Heart left ventricle (tissue), 16 donors: ENCODE measurements around the gene PEX13. TPM values are rescaled to one million over a fixed set of nuclear protein-coding genes. Genes with fewer than 3 reads are reported as not detected.

Experiments used
- ATAC-seq, 4 donors: fragments of 200-7000 bp; cut with Tn5 transposase; one replicate each; pipeline ENCODE4 v1.9.1; 2020 to 2022; ENCODE audit warnings: moderate library complexity in 4 of 4, mild to moderate bottlenecking in 3 of 4, moderate number of reproducible peaks in 1 of 4
- DNase-seq, 5 donors: peaks; one replicate each; pipeline ENCODE4 v3.0.0-alpha.2; 2020
- H3K27ac ChIP-seq, 12 donors: fragments of 200-600 bp; sonication (generic) in 4 of 12; one replicate each; pipeline versions ENCODE4 v1.5.0 to v1.8.0; 2016 to 2022; ENCODE audit warnings: mild to moderate bottlenecking in 2 of 12
- H3K27me3 ChIP-seq, 9 donors: fragments of 200-600 bp; sonication (generic) in 2 of 9; one replicate each; pipeline versions ENCODE4 v1.5.1 to v1.8.0; 2016 to 2022; ENCODE audit warnings: mild to moderate bottlenecking in 3 of 9
- H3K36me3 ChIP-seq, 9 donors: fragments of 200-600 bp; sonication (generic) in 2 of 9; one replicate each; pipeline versions ENCODE4 v1.5.0 to v1.8.0; 2018 to 2022; ENCODE audit warnings: mild to moderate bottlenecking in 2 of 9
- H3K4me1 ChIP-seq, 12 donors: fragments of 200-600 bp; sonication (generic) in 4 of 12; one replicate each; pipeline versions ENCODE4 v1.5.0 to v1.8.0; 2016 to 2022; ENCODE audit warnings: mild to moderate bottlenecking in 3 of 12
- H3K4me3 ChIP-seq, 12 donors: fragments of 200-600 bp; sonication (generic) in 4 of 12; one replicate each; pipeline versions ENCODE4 v1.5.0 to v1.8.0; 2017 to 2022; ENCODE audit warnings: mild to moderate bottlenecking in 9 of 12, moderate library complexity in 4 of 12
- H3K9me3 ChIP-seq, 12 donors: fragments of 200-600 bp; sonication (generic) in 4 of 12; one replicate each; pipeline versions ENCODE4 v1.5.0 to v1.8.0; 2016 to 2022; ENCODE audit warnings: mild to moderate bottlenecking in 1 of 12
- CTCF ChIP-seq, 12 donors: fragments of 200-600 bp; sonication (generic) in 4 of 12; IDR thresholded peaks; one replicate each; pipeline versions ENCODE4 v1.5.0 to v1.8.0; 2018 to 2022; ENCODE audit warnings: antibody characterized with exemption in 12 of 12, mild to moderate bottlenecking in 5 of 12
- POLR2A ChIP-seq, 2 donors: fragments of 450-650 bp; IDR thresholded peaks; one replicate each; pipeline ENCODE4 v1.6.1; 2017; ENCODE audit warnings: antibody characterized with exemption in 2 of 2, mild to moderate bottlenecking in 2 of 2, moderate library complexity in 2 of 2
- WGBS, 4 donors: extraction: QIAGEN DNeasy Blood & Tissue Kit in 2 of 4; methylation state at CpG; one replicate each; pipeline versions ENCODE4 v1.1.5 to v1.1.7; 2013 to 2018; 5-methylcytosine and 5-hydroxymethylcytosine counted together
- intact Hi-C, 10 donors: fragments of 100-400 bp; cut with DNase I; formaldehyde crosslinking; loops; one replicate each; pipeline versions ENCODE4 v1.11.1 to v1.14.2; 2022
- polyA plus RNA-seq, 2 donors: library from polyadenylated mRNA; stranded (reverse); fragments of 200-250 nt; gene quantifications; one replicate each; pipeline ENCODE4 v1.2.3, GENCODE V29; 2013
- total RNA-seq, 9 donors: library from RNA; depleted of rRNA in 2 of 9; stranded (reverse); fragments of >200 nt in 2 of 9; fragmentation: NEBNext Ultra II Directional in 3 of 9; extraction: Animal tissue kit (Norgen Biotek cat#: 25700) in 3 of 9; gene quantifications; one replicate each; pipeline versions ENCODE4 v1.1.0 to v1.2.4, GENCODE V29; 2016 to 2023
- donor health status: ischemic (EF 13 %, LVEDD 7.1; RV severe dilation, severe dysfunction).
- donor health status: healthy with polysubstance abuse.
- donor health status: DM: no; HTN: yes; CAD: no.
- donor health status: DM: no; HTN: no; CAD: no.
- donor health status: ischemic (EF 25% LVEDD 6.9; RV normal size, moderate dysfunction).
- donor health status: ischemic (EF 25% LVEDD 5.7; RV mildly dilated, moderate dysfunction).
- donor health status: healthy.
- donor health status: DM: yes; HTN: yes; CAD: no.
- donor health status: ischemic (EF 35%, LVEDD 5.7; RV mildly dilated, moderate dysfunction).
- donor health status: nonischemic (EF 11% LVEDD 7.7; RV severe dilation, severe dysfunction).
- donor health status: DM: yes; HTN: yes; CAD: no.
- donor health status: PGD.
- donor health status: ischemic (EF 29% LVEDD 5.4; RV normal size, mild dysfunction).
- donor health status: nonischemic (EF 23%, LVEDD 6.1; RV moderate dilation, normal function).

The PEX13 gene
- total and polyA plus RNA-seq, 11 donors, result 11.7 to 27.6 (median 23.8) TPM

GRCh38 chr2:61091485-61091884 is 74.0 kb downstream of the PEX13 start:
- WGBS, 4 donors, result 91 to 98% (median 97%) methylated on average over 8 of the region's 8 CpGs
- Histone ChIP-seq H3K4me3 (no peak overlapping the region), H3K27me3 (no peaks in the 10 kb centered on the region), H3K36me3 (peaks cover 0 to 68% (median 45%) of the 10 kb centered on the region in 9 donors), H3K4me1 (no peaks in the 10 kb centered on the region), H3K27ac (no peak overlapping the region), H3K9me3 (no peaks in the 10 kb centered on the region)
- TF ChIP-seq POLR2A (IDR thresholded peaks at IDR 0.05), result no peak
- TF ChIP-seq CTCF (IDR thresholded peaks at IDR 0.05), result no peak
- no peak for DNase-seq
- no peak for ATAC-seq
- intact Hi-C loops, result no loop called here

GRCh38 chr2:61096438-61096837 is 78.9 kb downstream of the PEX13 start:
- H3K36me3 ChIP-seq, result peaks cover 0 to 20% (median 3%) of the 10 kb centered on the region in 9 donors
- no peaks in the 10 kb centered on the region for H3K27me3 ChIP-seq
- intact Hi-C loops, result no loop called here
- no peaks in the 10 kb centered on the region for H3K4me1 ChIP-seq
- TF ChIP-seq POLR2A (IDR thresholded peaks at IDR 0.05) (no peak), CTCF (IDR thresholded peaks at IDR 0.05) (no peak)
- no peak for DNase-seq
- no peak for ATAC-seq
- no peak overlapping the region for H3K27ac ChIP-seq
- H3K9me3 ChIP-seq, result no peaks in the 10 kb centered on the region
- no peak overlapping the region for H3K4me3 ChIP-seq
- WGBS, 4 donors, result 97 to 99% (median 97%) methylated on average over 3 of the region's 3 CpGs

- Histone ChIP-seq H3K27ac (no peak overlapping the region), H3K27me3 (no peaks in the 10 kb centered on the region), H3K36me3 (peaks cover 0 to 38% (median 19%) of the 10 kb centered on the region in 9 donors), H3K4me3 (no peak overlapping the region), H3K9me3 (no peaks in the 10 kb centered on the region), H3K4me1 (no peaks in the 10 kb centered on the region)
- WGBS, 4 donors, result 95 to 97% (median 96%) methylated on average over 4 of the region's 4 CpGs
- DNase-seq, result no peak
- ATAC-seq, result no peak
- intact Hi-C loops, result no loop called here
- no peak for TF ChIP-seq POLR2A (IDR thresholded peaks at IDR 0.05)
- no peak for TF ChIP-seq CTCF (IDR thresholded peaks at IDR 0.05)
Measured at GRCh38 chr2:61100801-61101200, 83.3 kb downstream of the PEX13 start.

Other genes starting within 250 kb of the PEX13 start
- 10 to 100 TPM in 2 of 9 donors, 1 to 10 TPM in 7; 4.3 to 16.0 (median 6.1) TPM for gene REL, start 136.1 kb upstream of the PEX13 start, total RNA-seq
- gene REL, start 136.1 kb upstream of the PEX13 start, polyA plus RNA-seq, result 1 to 10 TPM; 1.4 to 2.8 TPM
- 1 to 10 TPM; 2.5 to 6.5 (median 4.9) TPM for gene PUS10, start 535 bp downstream of the PEX13 start, total RNA-seq
- 1 to 10 TPM; 1.9 to 2.1 TPM for gene PUS10, start 535 bp downstream of the PEX13 start, polyA plus RNA-seq
- 10 to 100 TPM in 1 of 9 donors, 1 to 10 TPM in 8; 3.6 to 10.7 (median 6.6) TPM for gene SANBR, start 48.2 kb downstream of the PEX13 start, total RNA-seq
- 1 to 10 TPM; 4.8 to 7.0 TPM for gene SANBR, start 48.2 kb downstream of the PEX13 start, polyA plus RNA-seq
- 10 to 100 TPM; 12.3 to 38.4 (median 17.7) TPM for gene C2orf74, start 144.5 kb downstream of the PEX13 start, total RNA-seq
- gene C2orf74, start 144.5 kb downstream of the PEX13 start, polyA plus RNA-seq, result 10 to 100 TPM; 16.6 to 51.8 TPM